HFF-Myc (cell line): ENCODE measurements around the gene TBC1D22B.

Experiments
- DNase-seq: peaks from one replicate; pipeline ENCODE4 v3.0.0-alpha.2; 2011; ENCODE audit warnings: low read depth; ENCODE audit errors: extremely low read depth
- H3K4me3 ChIP-seq: replicated peaks from 2 replicates; pipeline ENCODE4 v1.5.1; 2011; ENCODE audit warnings: low read depth, mild to moderate bottlenecking, control low read depth, low read length
- CTCF ChIP-seq: IDR thresholded peaks from 2 replicates; pipeline ENCODE4 v1.5.1; 2012; ENCODE audit warnings: mild to moderate bottlenecking, low read depth, low read length, control low read depth; ENCODE audit errors: missing control alignments

TBC1D22B gene

GRCh38 chr6:37261198-37261597 lies 3.6 kb downstream of the TBC1D22B start:
- DNase-seq: no peak
- H3K4me3 ChIP-seq: no peak overlapping the region
- TF ChIP-seq CTCF: no peak

- DNase-seq: no peak
- no peak overlapping the region for H3K4me3 ChIP-seq
These were observed 5.0 kb downstream of the TBC1D22B start for GRCh38 chr6:37262446-37263026.

GRCh38 chr6:37265001-37265400 lies 7.4 kb downstream of the TBC1D22B start:
- no peak for DNase-seq
- no peak for TF ChIP-seq CTCF
- H3K4me3 ChIP-seq: no peak overlapping the region

More at GRCh38 chr6:37262446-37263026, 5.0 kb downstream of the TBC1D22B start:
- no peak for TF ChIP-seq CTCF

- TF ChIP-seq CTCF: no peak
- no peak for DNase-seq
- H3K4me3 ChIP-seq: no peak overlapping the region
These were observed 8.3 kb downstream of the TBC1D22B start for GRCh38 chr6:37265860-37266259.

- TF ChIP-seq CTCF: no peak
- no peak overlapping the region for H3K4me3 ChIP-seq
- no peak for DNase-seq
These were observed 11.5 kb downstream of the TBC1D22B start for GRCh38 chr6:37269105-37269504.

GRCh38 chr6:37272834-37273566 lies 15.4 kb downstream of the TBC1D22B start:
- H3K4me3 ChIP-seq: no peak overlapping the region
- DNase-seq: no peak
- TF ChIP-seq CTCF: no peak
